Brain pericyte (primary cell): ENCODE measurements around the gene OR6J1.
"Not testable (repeated sequence)": the region's sequence is repeated elsewhere in the genome, so short reads cannot be mapped to it uniquely, and the experiment has no call there.

ENCODE experiments used
- DNase-seq: peaks from one replicate; pipeline ENCODE4 v3.0.0-alpha.2; 2012; ENCODE audit warnings: low read depth, low spot score

OR6J1 gene

DNA sequence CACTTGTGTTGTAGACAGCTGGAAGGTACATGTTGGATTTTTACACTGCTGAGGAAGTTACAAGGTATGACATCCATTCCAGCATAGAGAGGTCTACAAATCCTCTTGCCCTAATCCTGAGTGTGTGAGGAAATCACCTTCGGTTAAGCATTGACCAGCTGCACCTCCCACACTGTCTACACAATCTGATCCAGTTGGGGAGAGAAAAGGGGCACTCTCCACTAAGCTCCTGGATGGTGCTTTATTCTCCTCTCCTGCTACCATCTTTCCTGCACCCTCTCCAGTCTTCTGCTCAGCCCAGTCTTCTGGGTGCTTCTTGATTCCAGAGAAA lies at the start of gene OR6J1:
Gene OR6J1 (minus strand): TSS at position 48 of the 331 bp plus-strand sequence. CDS start 9,541 bp downstream, outside the sequence.
- no peak for DNase-seq

DNA sequence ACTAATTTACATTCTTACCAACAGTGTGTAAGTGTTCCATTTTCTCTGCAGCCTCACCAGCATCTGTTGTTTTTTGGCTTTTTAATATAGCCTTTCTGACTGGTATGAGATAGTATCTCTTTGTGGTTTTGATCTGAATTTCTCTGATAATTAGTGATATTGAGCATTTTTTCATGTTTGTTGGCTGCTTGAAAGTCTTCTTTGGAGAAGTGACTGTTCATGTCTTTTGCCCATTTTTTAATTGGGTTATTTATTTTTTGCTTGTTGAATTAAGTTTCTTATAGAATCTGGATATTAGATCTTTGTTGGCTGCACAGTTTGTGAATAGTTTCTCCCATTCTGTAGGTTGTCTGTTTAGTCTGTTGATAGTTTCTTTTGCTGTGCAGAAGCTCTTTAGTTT lies 48.0 kb upstream of the OR6J1 start:
- DNase-seq = no peak

DNA sequence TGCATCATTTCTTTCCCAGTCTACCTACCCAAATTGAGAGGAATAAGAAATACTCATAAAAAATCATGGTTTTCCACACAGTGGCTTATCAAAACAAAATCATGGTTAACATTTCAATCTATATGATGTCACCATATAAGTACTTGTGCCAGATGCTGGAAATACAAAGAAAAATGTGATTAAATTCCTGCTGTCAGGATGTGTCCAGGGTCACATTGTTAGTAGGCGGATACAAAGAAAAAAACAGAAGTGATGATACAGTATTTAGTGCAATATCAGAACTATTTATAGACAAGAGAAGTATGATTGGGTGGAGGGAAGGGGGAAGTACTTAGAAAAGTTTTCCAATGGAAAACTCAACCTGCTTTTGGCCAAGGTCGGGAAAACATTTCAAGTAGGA lies 47.0 kb upstream of the OR6J1 start:
- DNase-seq = no peak

DNA sequence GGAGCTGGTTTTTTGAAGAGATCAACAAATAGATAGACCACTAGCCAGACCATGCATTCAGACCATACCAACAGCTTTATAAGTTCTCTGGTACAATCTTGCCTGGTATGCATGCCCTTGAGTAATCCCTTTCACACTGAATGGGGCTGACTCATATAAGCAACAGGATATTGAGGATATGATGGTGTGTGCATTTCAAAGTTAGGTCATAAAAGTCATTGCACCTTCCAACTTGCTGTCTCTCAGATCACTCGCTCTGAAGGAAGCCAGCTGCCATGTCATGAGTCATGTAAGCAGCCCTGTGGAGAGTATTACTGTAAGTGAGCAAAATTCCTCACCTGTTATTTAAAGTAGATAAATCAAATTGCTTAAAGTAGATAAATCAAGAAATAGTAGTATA lies 45.0 kb upstream of the OR6J1 start:
- peak; percentile 11 for DNase-seq

DNA sequence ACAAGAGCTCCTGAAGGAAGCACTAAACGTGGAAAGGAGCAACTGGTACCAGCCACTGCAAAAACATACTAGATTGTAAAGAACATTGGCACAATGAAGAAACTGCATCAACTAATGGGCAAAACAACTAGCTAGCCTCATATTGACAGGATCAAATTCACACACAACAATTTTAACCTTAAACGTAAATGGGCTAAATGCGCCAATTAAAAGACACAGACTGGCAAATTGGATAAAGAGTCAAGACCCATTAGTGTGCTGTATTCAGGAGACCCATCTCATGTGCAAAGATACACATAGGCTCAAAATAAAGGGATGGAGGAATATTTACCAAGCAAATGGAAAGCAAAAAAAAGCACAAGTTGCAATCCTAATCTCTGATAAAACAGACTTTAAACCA lies 43.8 kb upstream of the OR6J1 start:
- not testable (repeated sequence) for DNase-seq

DNA sequence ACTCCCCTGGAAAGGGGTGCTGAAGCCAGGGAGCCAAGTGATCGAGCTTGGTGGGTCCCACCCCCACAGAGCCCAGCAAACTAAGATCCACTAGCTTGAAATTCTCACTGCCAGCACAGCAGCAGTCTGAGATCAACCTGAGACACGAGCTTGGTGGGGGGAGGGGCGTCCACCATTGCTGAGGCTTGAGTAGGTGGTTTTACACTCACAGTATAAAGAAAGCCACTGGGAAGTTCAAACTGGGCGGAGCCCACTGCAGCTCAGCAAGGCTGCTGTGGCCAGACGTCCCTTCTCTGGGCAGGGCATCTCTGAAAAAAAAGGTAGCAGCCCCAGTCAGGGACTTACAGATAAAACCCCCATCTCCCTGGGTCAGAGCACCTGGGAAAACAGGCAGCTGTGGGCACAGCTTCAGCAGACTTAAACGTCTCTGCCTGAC lies 42.0 kb upstream of the OR6J1 start:
- not testable (repeated sequence) for DNase-seq

DNA sequence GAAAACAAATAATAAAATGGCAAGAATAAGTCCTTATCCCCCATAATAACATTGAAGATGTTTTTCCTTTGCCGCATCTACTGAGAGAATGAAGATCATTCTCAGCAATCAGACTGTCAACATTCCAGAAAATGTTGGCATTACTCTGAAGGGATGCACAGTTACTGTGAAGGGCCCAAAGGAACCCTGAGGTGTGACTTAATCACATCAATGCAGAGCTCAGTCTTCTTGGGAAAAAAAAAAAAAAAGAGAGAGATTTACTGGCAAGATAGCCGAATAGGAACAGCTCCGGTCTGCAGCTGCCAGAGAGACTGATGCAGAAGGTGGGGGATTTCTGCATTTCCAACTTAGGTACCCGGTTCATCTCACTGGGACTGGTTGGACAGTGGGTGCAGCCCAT lies 41.3 kb upstream of the OR6J1 start:
- DNase-seq = no peak

DNA sequence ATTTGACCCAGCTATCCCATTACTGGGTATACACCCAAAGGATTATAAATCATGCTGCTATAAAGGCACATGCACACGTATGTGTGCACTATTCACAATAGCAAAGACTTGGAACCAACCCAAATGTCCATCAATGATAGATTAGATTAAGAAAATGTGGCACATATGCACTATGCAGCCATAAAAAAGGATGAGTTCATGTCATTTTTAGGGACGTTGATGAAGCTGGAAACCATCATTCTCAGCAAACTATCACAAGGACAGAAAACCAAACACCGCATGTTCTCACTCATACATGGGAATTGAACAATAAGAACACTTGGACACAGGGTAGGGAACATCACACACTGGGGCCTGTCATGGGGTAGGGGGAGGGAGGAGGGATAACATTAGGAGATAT lies 39.3 kb upstream of the OR6J1 start:
- not testable (repeated sequence) for DNase-seq

DNA sequence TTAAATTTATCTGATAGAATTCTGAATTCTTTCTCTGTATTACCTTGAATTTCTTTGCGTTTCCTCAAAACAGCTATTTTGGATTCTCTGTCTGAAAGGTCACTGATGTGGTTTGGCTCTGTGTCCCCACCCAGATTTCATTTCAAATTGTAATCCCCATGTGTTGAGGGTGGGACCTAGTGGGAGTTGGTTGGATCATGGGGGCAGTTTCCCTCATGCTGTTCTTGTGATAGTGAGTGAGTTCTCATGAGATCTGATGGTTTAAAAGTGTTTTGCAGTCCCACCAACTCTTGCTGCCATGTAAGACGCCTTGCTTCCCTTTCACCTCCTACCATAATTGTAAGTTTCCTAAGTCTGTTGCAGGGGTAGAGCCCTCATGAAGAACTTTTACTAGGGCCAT lies 34.1 kb upstream of the OR6J1 start:
- DNase-seq = no peak

DNA sequence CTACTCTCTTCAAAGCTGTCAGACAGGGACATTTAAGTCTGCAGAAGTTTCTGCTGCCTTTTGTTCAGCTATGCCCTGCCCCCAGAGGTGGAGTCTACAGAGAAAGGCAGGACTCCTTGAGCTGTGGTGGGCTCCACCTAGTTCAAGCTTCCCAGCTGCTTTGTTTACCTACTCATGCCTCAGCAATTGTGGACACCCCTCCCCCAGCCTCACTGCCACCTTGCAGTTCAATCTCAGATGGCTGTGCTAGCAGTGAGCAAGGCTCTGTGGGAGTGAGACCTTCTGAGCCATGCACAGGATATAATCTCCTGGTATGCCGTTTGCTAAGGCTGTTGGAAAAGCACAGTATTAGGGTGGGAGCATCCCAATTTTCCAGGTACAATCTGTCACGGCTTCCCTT lies 33.4 kb upstream of the OR6J1 start:
- not testable (repeated sequence) for DNase-seq

DNA sequence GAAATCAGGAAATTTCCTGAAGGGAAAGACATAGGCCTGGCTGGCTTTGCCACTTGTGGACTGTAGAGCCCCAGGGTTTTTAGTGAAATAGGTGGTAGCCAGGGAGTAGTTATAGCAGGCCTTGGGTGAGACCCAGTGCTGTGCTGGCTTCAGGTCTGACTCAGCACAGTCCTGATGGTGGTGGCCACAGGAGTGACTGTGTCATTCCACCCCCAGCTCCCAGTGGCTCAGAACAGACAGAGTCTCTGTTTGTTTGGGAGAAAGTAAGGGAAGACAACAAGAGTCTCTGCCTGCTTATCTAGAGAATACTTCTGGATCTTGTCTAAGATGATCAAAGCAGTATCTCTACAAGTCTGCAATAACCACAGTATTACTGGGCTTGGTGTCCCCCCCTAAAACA lies 27.5 kb upstream of the OR6J1 start:
- no peak for DNase-seq

DNA sequence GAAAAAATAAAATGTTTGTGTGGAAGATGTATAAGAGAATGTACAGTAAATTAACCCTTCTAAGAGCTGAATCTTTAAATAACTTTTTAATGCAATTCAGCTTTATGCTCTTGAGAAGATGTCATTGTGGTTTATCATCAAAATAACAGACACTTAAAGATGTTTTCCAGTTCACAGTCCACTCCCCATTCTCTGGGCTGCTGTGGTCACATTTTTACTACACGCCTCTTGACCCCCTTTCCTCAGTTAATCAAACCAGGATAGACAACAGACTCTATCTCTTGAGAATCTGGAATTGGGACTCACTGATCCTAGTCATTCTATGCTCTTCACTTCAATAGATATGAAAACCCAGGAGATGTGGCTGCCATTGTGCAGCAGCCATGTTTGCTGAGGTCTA lies 24.7 kb upstream of the OR6J1 start:
- no peak for DNase-seq

DNA sequence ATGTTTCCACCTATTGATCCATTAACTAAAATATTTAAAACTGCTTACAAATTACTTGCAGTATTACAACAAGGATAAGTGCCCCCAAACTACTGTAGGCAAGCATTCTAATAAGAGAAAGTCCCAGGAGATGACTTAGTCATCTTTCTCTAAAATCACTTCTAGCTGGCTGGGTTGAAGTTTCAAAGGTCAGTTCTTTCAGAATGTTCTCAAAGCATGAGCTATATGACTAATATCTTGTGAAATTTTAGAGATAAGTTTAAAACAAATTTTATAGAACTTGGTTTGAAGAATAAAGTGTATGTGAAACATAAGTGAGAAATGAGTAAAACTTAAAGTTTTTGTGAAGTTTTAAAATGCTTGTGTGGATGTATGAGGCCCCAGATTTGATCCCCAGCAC lies 24.3 kb upstream of the OR6J1 start:
- no peak for DNase-seq

DNA sequence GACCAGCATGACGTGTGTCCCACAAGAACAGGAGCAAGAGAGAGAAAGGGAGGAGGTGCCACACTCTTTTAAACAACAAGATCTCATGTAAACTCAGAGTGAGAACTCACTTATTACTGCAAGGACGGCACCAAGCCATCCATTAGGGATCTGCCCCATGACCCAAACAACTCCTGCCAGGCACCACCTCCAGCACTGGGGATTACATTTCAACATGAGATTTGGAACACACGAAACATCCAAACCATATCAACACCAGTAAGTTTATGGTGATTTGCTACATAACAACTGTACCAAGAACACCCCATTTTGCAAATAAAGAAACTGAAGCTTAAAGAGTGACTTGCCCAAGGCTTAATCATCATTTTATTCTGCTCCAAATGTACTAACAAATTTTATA lies 23.7 kb upstream of the OR6J1 start:
- no peak for DNase-seq

DNA sequence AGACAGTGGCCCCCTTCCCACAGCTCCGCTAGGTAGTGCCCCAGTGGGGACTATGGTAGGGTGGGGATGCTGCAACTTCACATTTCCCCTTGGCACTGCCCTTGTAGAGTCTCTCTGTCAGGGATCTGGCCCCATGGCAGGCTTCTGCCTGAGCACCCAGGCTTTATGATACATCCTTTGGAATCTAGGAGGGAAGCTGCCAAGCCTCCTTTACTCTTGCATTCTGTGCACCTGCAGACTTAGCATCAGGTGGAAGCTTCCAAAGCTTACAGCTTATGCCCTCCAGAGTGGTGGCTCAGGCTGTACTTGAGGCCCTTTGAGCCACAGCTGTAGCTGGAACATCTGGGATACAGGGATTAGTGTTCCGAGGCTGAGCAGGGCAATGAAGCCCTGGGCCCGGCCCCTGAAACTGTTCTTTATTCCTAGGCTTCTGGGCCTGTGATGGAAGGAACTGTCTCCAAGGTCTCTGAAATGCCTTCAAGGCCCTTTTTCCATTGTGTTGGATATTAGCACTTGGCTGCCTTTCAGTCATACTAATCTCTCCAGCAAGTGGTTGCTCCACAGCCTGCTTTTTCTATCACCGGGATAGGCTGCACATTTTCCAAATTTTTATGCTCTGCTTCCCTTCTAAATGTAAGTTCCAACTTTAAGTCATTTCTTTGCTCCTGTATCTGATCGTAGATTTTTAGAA lies 22.2 kb upstream of the OR6J1 start:
- no peak for DNase-seq

DNA sequence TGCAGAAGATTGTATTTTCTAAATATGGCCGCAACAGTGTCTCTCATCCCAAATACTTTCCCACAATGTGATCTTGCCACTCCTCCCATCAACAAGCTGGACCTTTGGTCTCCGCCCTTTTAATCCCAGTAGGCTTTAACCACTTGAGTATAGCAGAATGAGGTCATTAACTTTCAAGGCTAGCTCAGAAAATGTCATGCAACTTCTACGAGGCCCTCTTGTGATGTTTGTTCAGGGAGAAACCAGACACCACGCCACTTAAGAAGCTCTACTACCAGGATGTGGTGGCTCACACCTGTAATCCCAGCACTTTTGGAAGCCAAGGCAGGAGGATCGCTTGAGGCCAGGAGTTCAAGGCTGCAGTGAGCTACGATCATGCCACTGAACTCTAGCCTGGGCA lies 20.1 kb upstream of the OR6J1 start:
- DNase-seq = no peak

DNA sequence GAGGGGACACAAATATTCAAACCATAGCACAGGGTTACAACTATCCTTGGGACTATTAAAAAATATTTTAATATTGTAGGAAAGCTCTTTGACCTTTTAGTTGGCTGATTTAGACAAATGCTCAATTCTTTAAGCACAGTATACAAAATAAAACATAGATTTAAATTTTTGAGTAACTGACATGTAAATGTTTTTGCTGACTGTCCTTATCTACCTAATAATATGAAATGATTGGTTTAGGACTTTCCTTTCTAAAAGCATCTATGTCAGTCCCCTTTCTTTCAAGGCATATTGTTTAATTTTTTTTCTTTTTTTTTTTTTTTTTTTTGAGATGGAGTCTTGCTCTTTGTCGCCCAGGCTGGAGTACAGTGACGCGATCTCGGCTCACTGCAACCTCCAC lies 16.5 kb upstream of the OR6J1 start:
- DNase-seq = no peak

DNA sequence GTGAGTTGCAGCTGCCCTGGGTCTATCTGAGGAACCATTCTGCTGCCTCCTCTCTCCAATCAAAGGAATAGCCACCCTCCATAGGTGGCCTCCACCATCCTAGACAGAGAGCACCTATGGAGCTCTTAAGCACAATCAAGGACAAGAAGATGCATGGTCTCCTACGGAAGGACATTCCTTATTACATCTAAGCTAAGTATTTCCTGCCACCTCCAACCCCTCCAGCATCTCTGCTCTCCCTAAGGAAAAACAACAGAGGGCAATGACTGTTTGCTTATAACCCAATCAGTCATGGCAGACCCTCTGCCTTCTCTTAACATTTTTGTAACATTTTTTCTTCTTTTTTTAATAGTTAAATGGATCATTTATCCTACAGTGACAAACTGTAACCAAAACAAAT lies 14.8 kb upstream of the OR6J1 start:
- no peak for DNase-seq

DNA sequence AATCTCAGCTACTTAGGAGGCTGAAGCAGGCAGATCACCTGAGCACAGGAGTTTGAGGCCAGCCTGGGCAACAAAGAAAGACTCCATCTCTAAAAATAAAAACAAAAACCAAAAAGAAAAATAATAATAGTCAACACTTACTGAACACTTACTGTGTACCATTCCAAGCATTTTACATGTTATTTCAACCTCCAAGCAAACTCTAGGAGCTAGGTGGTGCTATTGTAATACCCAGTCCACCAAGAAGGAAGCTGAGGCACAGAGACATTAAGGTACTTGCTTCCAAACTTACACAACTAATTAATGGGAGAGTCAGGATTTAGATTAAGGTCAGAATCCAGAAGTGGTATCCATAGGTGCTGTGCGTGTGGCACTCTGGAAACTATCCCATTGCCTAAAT lies 13.7 kb upstream of the OR6J1 start:
- no peak for DNase-seq

DNA sequence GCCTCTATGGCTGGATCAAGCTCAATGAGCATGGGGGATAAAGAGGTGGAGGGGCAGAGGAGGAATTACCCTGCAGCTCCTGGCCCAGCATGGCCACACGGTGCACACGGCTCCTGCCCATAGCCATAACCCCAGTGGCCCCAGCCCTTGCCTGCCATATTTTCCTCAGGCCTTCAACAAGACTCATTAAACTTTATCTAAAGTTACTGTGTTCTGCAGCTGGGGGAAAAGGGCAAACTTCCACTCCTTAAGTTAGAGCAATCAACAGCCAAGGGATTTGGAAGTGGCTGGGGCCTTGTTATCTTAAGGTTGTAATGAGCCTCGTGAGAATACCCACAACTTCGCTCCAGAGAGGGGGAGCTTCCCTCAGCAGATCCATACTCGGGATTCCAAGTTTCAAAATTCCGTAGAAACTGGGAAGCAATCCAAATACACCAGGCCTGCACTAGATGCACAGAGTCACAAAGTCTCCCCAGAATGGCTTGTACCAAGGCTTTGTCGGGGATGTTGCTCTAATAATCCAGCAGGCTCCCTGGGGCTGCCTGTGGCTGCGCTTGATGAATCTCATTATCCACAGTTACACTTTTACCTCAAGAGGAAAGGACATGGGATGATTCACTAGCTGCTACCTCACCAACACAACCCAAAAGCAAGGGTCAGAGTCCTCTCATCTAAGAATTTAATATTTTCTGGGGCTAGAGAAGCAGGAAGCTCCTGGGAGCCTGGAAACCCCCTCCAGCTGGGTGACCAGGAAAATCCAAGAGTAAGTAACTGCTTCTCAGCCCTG lies 13.0 kb upstream of the OR6J1 start:
- DNase-seq = no peak

DNA sequence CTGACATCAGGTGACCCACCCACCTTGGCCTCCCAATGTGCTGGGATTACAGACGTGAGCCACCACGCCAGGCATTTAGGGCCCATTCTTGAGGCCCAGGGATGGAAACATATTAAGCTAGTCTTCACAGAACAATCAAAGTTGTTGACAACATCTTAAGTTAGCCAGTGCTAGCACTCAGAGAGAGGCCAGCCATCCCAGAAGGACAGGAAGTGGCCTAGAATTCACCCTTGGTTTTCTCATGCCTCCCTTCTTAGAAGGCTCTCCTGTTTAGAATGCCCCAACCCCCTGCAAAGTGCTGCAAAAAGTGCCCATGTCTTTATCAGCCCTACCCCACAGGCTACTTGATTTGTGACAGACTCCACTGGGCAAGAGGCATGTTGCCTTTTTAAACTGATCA lies 12.1 kb upstream of the OR6J1 start:
- no peak for DNase-seq

DNA sequence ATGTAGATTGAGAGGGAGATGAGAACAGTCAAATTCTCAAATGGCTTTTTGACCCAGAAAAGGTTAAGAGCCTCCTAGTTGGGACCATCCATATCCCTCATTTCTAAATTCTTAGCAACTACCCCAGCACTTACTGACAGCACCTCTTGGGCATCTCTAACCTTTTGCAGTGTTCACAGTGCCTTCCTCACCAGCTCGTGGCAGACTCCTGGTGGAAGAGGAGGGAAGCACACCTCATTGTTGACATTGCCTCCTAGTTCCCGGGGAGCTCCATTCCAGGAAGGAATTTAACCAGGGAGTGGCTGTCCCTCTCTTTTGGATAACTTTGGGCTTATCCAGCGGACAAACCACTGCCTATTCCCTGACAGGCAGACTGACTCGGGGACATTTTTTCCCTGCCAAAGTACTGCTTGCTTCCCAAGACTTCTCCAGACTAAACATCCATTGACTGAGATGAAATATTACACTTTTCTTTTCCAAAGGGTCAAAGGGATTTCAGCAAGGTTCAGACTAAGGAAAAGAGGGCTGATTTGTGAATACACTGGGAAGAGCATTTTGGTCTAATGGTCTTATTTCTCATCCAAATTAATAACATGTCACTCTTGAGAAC lies 9.0 kb upstream of the OR6J1 start:
- no peak for DNase-seq

DNA sequence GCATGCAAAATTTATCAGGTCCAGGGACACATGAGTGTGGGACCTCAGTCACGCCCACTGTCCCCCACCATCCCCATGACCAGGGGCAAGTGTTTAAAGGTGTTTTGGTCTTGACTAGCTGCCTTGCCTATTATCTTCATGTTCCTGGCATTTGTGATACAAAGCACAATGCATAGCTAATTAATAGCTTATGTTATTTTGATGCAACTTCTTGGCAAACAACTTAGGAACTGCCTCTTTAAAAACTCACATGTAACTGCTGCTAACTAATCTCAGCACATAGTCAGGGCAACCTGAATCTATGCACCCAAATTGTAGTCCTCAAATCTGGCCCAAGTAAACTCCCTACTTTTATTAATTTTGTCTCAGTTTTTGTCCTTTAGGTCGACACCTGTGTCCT lies 7.4 kb upstream of the OR6J1 start:
- DNase-seq = no peak
